ENCODE results near the gene PCMTD2.
"Not testable (repeated sequence)": the region's sequence is repeated elsewhere in the genome, so short reads cannot be mapped to it uniquely, and the experiment has no call there.

The PCMTD2 gene

DNA sequence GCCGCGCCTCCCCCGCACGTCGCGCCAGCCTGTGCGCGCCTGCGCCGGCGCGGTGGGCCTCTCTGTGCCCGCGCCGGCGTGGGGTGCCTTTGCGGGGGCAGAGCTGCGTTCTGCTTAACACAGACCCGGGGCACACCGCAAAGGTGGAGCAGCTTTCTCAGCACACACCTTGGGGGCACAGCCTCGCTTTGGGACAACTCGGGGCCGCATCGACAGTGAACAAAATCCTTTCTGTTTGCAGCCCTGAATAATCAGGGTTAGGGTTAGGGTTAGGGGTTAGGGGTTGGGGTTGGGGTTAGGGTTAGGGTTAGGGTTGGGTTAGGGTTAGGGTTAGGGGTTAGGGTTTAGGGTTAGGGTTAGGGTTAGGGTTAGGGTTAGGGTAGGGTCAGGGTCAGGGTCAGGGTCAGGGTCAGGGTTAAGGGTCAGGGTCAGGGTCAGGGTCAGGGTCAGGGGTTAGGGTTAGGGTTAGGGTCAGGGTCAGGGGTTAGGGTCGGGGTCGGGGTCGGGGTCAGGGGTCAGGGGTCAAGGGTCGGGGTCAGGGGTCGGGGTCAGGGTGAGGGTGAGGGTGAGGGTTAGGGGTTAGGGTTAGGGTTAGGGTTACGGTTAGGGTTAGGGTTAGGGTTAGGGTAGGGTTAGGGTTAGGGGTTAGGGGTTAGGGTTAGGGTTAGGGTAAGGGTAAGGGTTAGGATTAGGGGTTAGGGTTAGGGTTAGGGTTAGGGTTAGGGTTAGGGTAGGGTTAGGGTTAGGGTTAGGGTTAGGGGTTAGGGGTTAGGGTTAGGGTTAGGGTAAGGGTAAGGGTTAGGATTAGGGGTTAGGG, 31.1 kb downstream of the PCMTD2 start:
- not testable (repeated sequence) for DNase-seq (ENCODE audit: low read depth)

DNA sequence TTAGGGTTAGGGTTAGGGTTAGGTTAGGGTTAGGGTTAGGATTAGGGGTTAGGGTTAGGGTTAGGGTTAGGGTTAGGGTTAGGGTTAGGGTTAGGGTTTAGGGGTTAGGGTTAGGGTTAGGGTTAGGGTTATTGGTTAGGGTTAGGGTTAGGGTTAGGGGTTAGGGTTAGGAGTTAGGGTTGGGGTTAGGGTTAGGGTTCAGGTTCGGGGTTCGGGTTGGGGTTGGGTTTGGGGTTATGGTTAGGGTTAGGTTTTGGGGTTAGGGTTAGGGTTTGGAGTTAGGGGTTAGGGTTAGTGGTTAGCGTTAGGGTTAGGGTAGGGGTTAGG, 31.7 kb downstream of the PCMTD2 start:
- not testable (repeated sequence) for DNase-seq (ENCODE audit: low read depth)

DNA sequence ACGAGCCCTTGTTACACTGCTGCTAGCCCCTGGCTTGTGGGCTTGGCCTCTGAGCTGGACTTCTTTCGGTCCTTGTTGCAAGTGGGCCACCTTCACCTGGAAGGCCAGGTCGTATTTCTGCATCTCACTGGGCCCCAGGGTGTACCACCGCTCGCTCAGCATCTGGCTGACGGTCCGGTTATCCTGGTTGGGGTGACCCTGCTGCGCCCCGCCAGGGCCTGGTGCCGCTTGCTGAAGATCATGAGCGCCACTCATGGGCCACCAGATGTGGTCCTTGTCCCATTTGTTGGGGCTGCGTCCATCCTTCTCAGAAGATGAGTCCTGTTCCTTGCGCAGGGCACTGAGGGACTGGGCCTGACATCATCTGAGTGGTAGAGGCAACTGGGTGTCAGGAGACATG, 36.6 kb downstream of the PCMTD2 start:
- DNase-seq (ENCODE audit: low read depth): not testable (repeated sequence)

DNA sequence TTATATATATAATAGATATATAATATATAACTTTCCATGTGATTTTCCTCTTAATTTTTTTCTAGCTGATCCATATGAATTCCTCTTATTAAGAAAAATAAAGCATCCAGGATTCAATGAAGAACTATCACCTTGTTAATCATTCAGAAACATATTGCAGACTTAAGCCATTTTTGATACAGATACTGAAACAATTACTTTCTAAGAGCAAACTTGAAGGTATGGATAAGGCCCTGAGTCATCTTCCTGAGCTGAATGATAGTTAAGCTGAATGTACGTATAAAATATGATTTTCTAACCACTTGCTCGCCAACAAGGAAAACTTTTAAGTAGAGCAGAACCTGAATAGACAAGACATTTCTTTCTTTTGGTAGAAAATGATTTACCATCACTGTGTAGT, 47.5 kb downstream of the PCMTD2 start:
- DNase-seq (ENCODE audit: low read depth): not testable (repeated sequence)

DNA sequence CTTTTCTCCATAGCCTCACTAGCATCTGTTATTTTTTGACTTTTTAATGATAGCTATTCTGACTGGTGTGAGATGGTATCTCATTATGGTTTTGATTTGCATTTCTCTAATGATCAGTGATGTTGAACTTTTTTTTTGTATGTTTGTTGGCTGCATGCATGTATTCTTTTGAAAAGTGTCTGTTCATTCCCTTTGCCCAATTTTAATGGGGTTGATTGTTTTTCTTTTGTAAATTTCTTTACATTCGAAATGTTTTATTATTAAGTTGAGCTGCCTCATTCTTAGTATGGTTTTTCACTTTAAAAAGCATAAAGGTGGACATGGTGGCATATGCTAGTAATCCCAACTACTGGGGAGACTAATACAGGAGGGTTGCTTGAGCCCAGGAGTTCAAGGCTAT, 58.2 kb downstream of the PCMTD2 start:
- not testable (repeated sequence) for DNase-seq (ENCODE audit: low read depth)

DNA sequence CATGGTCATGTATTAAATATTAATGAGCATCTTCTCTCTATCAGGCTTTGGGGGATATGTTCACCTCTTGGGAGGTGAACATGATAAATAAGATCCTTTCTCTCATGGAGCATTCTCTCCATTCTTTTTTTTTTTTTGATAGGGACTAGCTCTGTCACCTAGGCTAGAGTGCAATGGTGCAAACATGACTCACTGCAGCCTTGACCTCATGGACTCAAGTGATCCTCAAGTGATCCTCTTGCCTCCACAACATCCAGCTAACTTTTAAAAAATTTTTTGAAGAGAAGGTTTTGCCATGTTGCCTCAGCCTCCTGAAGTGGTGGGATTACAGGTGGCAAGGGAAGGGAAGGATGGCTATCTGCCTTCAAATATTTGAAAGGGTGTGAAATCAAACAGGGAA, 59.8 kb downstream of the PCMTD2 start:
- DNase-seq (ENCODE audit: low read depth): not testable (repeated sequence)

DNA sequence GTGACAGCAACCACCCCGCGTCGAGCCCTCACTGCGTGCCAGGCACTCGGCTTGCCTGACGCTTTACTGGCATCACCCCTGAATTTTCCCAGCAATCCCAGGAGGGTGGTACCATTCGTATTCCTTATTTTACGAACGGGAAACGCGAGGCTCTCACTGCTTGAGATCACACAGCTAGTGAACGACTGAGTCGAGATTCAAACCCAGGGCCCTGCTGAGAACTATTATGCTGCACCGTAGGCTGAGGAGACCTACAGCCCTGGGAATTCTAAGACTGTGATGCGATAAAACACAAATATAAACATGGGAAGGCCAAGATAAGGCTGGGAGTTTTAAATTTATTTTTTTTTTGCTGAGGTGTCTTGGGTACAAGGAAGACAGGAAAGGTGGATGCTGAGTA, 60.3 kb downstream of the PCMTD2 start:
- not testable (repeated sequence) for DNase-seq (ENCODE audit: low read depth)

DNA sequence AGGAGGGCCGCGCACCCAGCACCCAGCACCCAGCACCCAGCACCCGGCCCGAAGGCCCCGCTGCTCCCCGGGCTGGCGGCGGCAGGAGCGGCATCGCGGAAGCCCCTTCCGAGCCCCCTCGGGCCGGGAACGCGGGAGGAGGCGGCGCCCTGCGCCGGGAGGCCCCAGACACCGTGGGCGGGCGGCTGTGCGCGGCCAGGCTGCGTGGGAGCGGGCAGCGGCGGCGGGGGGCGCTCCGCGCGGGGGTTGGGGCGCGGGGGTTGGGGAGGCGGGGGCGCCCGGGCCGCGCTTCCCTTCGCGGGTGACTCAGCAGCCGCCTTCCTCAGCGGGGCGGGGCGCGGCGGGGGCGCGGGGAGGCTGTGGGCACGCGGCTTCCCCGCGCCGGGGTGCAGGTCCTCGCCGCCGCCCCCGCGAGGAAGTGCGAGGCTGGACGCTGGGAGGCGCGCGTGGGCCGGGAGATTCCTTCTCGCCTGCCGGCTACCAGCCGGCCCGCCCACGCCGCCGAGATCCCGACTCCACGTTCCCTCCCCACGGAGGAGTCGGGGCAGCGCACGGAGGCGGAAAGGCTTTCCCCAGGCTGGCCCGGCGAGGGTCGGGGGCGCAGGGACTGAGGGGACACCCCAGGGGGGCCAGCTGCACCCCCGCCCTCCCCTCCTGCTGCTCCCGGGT, 61.0 kb downstream of the PCMTD2 start:
- not testable (repeated sequence) for DNase-seq (ENCODE audit: low read depth)

DNA sequence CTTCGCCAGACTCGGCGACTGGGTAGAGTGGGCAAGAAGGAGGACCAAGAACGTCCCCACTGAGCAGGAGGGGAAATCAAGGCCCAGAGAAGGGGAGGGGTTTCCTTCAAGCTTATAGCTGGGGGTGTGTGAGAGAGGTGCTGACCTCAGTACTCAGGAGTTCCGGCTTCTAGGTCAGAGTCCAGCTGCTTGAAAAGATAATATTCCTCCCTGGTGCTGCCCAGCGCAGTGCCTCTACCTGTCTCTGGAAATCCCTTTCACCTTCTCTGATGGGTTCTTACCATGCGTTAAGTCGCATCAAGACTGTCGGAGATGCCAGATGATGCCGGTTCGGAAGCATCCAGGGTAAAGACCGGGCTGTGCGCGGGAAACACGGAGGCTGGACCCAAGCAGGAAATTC, 61.8 kb downstream of the PCMTD2 start:
- DNase-seq (ENCODE audit: low read depth): not testable (repeated sequence)

DNA sequence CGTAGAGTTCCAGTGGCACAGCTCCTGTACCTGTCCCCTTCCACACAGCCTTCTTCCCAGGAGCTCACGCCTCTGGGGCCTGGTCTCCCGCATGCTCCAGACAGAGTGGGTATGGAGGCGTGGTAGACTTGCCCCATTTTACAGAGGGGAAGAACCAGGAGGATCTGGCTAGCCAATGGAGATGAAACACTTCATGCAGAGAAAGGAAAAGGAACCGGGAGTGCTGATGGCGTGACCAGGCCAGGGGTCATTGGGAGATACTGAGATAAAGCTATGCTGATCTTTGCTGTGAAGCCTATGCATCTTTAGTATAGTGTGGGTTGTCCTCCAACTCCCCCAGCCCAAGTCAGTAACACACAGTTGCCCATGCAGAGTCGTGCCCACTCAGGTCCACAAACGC, 62.5 kb downstream of the PCMTD2 start:
- DNase-seq (ENCODE audit: low read depth): not testable (repeated sequence)

DNA sequence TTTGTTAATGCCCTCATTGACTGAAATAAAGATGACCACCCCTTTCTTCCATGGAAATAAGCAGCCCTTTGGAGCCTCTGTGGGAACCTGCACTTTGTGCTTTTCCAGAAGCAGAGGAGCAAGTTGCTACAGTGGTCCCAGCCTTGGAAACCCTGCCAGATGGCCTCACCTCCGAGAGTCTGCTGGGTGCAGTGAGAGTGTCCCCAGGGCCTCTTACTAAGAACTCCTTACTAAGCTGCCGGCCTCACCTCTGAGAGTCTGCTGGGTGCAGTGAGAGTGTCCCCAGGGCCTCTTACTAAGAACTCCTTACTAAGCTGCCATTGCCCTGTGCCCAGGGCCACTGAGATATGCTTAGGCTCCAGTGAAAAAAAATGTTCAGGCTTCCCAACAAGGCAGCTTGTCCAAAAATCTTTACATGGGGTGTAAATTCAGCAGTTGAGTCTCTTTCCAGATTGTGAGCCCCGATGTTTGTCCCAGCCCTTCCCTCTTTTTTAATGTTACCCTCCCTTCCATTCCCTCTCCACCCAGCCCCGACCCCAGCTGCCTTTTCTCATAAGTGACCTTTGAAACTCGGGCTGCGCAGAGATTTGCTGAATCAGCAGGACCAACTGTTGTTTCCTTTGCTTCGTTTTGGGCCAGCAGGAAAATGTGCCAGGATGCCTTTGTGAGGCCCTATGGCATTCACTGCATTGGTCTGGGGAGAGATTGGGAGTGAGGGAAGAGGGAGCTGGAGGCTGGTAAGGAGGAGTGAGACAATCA, 66.7 kb downstream of the PCMTD2 start:
- DNase-seq (ENCODE audit: low read depth): not testable (repeated sequence)
